Measurements from ENCODE around the gene EVX2.

- TF ChIP-seq POLR2A (IDR thresholded peaks at IDR 0.05): no peak
- TF ChIP-seq CTCF (IDR thresholded peaks at IDR 0.05): no peak
Measured at GRCh38 chr2:176072292-176072669, 11.5 kb downstream of the EVX2 start.
